Renal cortex interstitium (tissue), 15 donors: ENCODE results near the gene PATL2. TPM values are rescaled to one million over a fixed set of nuclear protein-coding genes. Genes with fewer than 3 reads are reported as not detected.
"Not testable (repeated sequence)": the region's sequence is repeated elsewhere in the genome, so short reads cannot be mapped to it uniquely, and the experiment has no call there.

ENCODE experiments used
- DNase-seq, 11 donors: peaks; one replicate each; pipeline ENCODE4 v3.0.0-alpha.2; 2013; ENCODE audit warnings: low read depth in 9 of 11, low spot score in 4 of 11; ENCODE audit errors: extremely low read depth in 1 of 11
- long read RNA-seq, 16 experiments: transcript quantifications; one replicate each; lab custom pipeline, GENCODE V29; 2026
- polyA plus RNA-seq, 3 donors: library from polyadenylated mRNA; unstranded; fragments of 120-200 nt; gene quantifications; one replicate each; pipeline ENCODE4 v1.2.1, GENCODE V29; 2013; ENCODE audit not compliant: insufficient read length in 3 of 3

Gene PATL2
- 1 to 10 TPM in 1 of 3 donors, under 1 TPM in 2; 0.64 to 2.2 (median 0.65) TPM for polyA plus RNA-seq
- long read RNA-seq, donor 1 = 0 reads
- long read RNA-seq, donor 2, partial matches to known transcripts = 827 of 880 reads
- long read RNA-seq, donor 2, other reads (novel, unspliced or antisense) = 53 of 880 reads
- long read RNA-seq, donor 3 = 0 reads
- long read RNA-seq, donor 4 = 0 reads
- long read RNA-seq, donor 5 = 0 reads
- long read RNA-seq, donor 6 = 0 reads
- long read RNA-seq, donor 7, partial matches to known transcripts = 0 of 2 reads
- long read RNA-seq, donor 7, other reads (novel, unspliced or antisense) = 0 of 2 reads
- long read RNA-seq, donor 8 = 0 reads
- long read RNA-seq, donor 9, partial matches to known transcripts = 22 of 22 reads
- long read RNA-seq, donor 9, other reads (novel, unspliced or antisense) = 0 of 22 reads
- long read RNA-seq, donor 10, partial matches to known transcripts = 0 of 1 reads
- long read RNA-seq, donor 10, other reads (novel, unspliced or antisense) = 0 of 1 reads
- long read RNA-seq, donor 11, partial matches to known transcripts = 771 of 831 reads
- long read RNA-seq, donor 11, other reads (novel, unspliced or antisense) = 60 of 831 reads
- long read RNA-seq, donor 12, partial matches to known transcripts = 291 of 1,074 reads
- long read RNA-seq, donor 12, other reads (novel, unspliced or antisense) = 783 of 1,074 reads
- long read RNA-seq, donor 13 = 0 reads
- long read RNA-seq, donor 14, partial matches to known transcripts = 1,809 of 1,960 reads
- long read RNA-seq, donor 14, other reads (novel, unspliced or antisense) = 151 of 1,960 reads
- long read RNA-seq, donor 15 = 0 reads
- long read RNA-seq, donor 16, partial matches to known transcripts = 2,693 of 2,856 reads
- long read RNA-seq, donor 16, other reads (novel, unspliced or antisense) = 161 of 2,856 reads

DNA sequence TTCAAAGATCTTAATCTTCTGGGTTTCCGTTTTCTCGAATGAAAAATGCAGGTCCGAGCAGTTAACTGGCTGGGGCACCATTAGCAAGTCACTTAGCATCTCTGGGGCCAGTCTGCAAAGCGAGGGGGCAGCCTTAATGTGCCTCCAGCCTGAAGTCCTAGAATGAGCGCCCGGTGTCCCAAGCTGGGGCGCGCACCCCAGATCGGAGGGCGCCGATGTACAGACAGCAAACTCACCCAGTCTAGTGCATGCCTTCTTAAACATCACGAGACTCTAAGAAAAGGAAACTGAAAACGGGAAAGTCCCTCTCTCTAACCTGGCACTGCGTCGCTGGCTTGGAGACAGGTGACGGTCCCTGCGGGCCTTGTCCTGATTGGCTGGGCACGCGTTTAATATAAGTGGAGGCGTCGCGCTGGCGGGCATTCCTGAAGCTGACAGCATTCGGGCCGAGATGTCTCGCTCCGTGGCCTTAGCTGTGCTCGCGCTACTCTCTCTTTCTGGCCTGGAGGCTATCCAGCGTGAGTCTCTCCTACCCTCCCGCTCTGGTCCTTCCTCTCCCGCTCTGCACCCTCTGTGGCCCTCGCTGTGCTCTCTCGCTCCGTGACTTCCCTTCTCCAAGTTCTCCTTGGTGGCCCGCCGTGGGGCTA, at the start of gene PATL2, which contains the start of gene B2M:
Gene PATL2, minus strand, starts transcription at position 228 of the 647 bp plus-strand sequence. CDS start 34,833 bp downstream, outside the sequence.
Gene B2M, plus strand, starts transcription at position 422 of the 647 bp plus-strand sequence. Its CDS starts 30 bp downstream, at position 452.
- peak; percentile 90 to 99 (median 96) for DNase-seq

DNA sequence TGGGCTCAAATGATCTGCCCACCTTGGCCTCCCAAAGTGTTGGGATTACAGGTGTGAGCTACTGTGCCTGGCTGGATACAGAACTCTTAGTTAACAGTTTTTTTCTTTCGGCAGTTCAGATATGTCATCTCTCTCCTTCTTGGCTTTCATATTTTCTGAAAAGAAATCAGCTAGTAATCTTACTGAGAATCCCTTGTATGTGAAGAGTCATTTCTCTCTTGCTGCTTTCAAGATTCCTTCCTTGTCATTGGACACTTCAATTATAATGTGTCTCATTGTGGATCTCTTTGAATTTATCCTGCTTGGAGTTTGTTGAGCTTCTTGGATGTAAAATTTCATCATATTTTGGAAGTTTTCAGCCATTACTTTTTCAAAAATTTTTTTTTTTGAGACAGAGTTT, 42.2 kb upstream of the PATL2 start:
- no peak for DNase-seq

DNA sequence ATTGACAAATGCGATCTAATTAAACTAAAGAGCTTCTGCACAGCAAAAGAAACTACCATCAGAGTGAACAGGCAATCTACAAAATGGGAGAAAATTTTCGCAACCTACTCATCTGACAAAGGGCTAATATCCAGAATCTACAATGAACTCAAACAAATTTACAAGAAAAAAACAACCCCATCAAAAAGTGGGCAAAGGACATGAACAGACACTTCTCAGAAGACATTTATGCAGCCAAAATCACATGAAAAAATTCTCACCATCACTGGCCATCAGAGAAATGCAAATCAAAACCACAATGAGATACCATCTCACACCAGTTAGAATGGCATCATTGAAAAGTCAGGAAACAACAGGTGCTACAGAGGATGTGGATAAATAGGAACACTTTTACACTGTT, 32.3 kb upstream of the PATL2 start:
- not testable (repeated sequence) for DNase-seq

DNA sequence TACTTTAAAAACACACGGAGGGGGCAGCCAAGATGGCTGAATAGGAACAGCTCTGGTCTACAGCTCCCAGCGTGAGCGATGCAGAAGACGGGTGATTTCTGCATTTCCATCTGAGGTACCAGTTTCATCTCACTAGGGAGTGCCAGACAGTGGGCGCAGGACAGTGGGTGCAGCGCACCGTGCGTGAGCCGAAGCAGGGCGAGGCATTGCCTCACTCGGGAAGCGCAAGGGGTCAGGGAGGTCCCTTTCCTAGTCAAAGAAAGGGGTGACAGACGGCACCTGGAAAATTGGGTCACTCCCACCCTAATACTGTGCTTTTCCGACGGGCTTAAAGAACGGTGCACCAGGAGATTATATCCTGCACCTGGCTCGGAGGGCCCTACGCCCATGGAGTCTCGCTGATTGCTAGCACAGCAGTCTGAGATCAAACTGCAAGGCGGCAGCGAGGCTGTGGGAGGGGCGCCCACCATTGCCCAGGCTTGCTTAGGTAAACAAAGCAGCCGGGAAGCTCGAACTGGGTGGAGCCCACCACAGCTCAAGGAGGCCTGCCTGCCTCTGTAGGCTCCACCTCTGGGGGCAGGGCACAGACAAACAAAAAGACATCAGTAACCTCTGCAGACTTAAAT, 28.2 kb upstream of the PATL2 start:
- DNase-seq = not testable (repeated sequence)

DNA sequence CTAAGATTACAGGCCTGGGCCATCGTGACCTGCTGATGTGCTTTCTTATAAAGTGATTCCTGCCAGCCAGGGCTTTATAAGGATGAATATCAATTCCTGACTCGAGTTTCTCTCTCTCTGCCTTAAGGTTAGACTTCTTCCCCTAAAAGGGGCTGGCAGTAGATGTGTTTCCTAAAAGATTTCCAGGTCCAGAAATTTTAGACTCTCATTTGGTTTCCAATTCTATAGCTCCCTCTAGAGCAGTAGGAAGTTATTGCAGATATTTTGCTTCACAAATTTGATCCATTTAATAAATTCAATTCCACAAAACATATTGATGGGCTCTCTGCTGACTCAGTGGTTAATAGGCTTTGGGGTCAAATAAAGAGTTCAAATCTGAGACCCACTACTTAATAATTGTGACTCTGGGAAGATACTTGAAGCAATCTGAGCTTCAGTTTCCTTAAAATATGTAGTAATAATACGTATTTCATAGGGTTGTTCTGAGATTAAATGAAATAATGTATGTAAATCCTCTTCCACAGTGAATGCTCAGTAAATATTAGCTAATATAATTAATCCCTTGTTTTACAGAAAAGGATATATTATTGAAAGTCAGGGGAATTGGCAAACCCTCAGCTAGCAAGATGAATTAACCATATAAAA, 27.3 kb upstream of the PATL2 start:
- peak in 4 of 11 donors; percentile 18 to 48 (median 31) for DNase-seq

DNA sequence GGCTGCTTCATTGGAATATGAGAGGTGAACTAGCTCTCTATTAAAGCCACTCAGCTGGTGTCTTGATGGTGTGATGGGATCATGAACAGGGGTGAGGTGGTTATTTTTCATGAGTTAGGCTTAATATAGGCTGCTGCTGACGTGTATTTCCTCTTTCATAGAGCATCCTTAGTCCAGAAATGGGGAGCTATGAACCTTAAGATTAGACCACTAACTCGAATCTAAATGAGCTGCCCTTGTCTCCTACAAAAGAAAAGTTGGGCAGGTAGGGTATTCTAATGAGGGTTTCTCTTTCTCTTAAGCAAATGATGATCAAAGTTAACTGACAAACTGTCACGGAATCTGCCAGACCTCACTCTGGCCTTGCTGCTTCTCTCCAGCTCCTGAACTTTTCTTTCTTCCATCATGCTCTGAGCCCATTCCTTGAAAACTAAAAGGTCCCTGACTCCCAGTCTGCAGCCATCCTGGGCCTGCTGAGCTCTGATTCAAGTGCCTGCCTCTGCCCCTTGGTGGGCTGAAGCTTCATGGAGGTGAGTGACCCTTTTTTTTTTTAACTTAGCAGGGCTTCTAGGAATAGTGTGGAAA, 25.1 kb upstream of the PATL2 start, which contains the start of gene TRIM69:
Gene TRIM69, plus strand, starts transcription at position 348 of the 585 bp plus-strand sequence. Its CDS starts 177 bp downstream, at position 525.
- DNase-seq = no peak

DNA sequence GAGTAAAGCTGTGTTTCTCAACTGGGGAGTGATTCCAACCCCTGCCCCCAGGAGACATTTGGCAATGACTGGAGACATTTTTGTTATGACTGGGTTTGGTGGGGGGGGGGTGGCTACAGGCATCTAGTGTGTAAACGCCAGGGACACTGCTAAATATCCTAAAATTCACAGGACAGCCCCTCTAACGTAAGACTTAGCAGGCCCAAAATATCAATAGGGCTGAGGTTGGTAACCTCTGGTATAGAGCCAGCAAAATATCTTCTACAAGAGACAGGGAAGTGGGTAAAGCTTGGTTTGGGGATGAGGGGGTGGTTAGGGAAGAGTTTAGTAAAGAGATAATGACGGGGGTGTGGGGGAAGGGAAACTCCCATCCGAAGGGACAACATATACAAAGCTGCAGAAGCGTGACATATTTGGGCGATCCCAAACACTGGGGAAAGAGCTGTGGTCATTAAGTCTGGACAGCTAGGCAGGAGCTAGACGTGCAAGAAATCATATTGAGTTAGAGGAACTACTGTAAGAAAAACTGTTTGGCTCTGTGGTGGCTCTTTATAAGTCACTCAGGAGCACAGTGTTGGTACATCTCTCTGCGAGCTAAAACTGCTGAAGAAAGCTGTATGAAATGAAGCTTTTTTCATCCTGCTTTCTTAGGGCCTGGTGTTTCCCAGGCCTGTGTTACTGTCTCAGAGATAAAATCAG, 24.5 kb upstream of the PATL2 start:
- DNase-seq = no peak

DNA sequence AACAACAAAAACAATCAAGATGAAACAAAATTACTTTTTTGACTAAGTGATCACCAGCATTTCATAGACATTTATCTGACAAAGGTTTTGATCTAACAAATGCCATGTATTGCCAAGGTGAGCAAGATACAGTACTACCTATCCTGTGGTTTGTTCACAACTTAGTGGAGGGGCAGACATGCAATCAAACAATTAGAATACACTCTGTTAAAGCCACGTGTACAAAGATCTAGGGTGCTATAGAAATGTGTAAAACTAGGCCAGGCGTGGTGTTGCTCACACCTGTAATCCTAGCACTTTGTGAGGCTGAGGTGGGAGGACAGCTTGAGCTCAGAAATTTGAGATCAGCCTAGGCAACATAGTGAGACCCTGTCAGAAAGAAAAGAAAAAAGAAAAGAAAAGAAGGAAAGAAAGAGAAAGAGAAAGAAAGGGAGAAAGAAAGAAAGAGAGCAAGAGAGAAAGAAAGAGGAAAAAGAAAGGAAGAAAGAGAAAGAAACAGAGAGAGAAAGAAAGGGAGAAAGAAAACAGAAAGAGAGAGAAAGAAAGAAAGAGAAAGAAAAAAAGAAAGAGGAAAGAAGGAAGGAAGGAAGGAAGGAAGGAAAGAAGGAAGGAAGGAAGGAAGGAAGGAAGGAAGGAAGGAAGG, 23.8 kb upstream of the PATL2 start:
- DNase-seq = no peak

DNA sequence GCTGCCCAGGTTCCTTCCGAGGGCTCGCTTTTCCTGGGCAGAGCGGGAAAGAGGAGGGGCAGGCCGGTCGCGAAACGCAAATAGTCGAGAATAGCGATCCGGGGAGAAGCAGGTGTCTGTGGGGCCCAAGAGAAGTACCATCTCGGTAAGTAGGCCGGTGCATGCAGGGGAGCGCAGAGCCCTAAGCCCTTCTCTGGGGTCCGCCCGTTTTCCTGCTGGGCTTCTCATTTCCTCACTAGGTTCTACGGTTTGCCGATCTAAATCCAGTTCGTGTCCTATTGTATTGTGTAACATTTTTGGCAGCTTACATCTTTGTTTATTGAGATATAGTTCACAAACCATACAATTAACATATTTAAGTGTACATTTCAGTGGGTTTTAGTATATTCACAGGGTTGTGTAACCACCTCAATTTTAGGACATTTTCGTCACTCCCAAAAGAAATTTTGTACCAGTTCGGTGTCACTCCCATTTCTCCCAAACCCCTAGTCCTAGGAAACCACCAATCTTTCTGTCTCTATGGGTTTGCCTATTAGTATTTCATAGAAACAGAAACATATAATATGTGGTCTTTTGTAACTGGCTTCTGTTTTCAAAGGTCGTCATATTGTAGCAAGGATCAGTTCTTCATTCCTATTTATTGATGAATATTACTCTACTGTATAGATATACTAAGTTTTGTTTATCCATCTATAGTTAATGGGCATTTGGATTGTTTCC, 18.4 kb upstream of the PATL2 start:
- DNase-seq = no peak

DNA sequence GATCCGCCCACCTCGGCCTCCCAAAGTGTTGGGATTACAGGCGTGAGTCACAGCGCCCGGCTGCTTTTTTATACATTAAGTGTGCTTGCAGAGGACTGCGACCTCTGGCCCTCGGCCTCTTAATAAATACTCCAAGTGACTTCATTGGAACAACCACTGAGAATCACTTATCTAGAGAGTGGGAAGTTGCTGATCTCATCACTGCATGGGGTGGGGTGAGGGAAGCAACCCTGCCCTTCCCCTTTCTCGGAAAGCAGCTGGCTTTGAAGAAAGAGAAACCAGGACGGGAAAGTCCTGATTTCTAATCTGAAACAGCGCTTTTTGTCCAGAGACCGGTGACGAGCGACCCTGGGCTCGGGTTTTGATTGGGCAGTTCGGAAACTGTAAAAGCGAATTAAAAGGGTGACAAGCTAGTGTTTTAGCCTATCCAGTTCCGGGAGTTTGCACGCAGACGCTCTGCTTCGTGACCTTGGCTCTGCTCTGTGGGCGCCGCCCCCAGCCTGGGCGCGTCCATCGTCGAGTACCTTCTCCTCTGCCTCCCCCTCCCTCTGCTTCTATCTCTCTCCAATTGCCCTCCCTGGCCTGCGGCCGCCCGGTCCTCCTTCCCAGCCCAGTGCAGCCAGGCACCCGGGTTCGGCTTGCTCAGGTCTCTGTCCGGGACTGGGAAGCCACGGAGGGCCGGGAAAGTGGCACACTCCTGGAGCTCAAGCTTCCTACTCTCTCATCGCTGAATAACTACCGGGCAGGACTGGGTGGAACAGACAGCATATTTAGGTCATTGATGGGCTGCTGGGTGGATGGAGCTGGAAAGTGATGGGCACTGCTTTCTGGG, 17.7 kb upstream of the PATL2 start:
- DNase-seq = peak; percentile 89 to 98 (median 95)

DNA sequence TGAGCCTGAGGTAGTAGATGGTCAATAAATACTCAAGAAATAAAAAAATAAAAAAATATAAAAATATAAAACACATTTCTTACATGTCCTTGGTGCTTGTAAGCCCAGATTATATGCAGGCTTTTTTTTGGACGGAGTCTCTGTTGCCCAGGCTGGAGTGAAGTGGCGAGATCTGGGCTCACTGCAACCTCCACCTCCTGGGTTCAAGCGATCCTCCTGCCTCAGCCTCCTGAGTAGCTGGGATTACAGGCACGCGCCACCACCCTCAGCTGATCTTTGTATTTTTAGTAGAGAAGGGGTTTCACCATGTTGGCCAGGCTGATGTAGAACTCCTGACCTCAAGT, 17.1 kb upstream of the PATL2 start:
- DNase-seq = not testable (repeated sequence)

DNA sequence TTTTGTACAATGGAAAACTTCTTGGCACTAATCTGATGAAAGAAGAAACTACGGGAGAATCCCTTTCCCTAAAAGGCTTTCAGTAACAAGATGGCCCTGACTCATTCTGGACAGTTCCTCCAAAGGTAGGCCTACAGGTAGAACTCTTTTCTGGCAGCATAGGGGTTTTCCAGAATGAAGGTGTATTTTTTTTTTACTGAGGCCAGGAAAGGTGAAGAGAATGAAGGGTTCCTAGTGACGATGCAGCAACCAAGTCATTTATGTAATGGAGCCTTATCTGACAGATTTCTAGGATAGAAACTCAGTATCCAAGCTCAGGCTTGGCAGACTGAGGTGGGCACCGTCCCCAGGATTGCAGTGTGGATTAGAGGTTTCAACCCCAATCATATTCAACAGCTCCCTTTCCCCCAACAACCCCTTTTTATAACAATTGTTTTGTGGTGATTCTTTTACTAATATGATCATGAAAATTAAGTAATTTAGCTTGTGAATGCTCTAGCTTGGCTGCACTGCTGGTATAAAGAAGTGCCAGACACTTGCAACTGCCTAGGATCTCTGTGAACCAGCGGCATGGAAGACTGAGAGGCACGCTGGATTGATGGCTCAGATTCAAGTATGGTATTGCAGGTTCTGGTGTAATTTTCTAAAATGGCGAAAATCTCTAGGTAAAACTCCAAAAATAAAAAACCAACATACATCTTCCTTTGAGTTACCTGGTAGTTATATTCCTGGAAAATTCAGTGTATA, 16.5 kb upstream of the PATL2 start:
- DNase-seq = no peak

DNA sequence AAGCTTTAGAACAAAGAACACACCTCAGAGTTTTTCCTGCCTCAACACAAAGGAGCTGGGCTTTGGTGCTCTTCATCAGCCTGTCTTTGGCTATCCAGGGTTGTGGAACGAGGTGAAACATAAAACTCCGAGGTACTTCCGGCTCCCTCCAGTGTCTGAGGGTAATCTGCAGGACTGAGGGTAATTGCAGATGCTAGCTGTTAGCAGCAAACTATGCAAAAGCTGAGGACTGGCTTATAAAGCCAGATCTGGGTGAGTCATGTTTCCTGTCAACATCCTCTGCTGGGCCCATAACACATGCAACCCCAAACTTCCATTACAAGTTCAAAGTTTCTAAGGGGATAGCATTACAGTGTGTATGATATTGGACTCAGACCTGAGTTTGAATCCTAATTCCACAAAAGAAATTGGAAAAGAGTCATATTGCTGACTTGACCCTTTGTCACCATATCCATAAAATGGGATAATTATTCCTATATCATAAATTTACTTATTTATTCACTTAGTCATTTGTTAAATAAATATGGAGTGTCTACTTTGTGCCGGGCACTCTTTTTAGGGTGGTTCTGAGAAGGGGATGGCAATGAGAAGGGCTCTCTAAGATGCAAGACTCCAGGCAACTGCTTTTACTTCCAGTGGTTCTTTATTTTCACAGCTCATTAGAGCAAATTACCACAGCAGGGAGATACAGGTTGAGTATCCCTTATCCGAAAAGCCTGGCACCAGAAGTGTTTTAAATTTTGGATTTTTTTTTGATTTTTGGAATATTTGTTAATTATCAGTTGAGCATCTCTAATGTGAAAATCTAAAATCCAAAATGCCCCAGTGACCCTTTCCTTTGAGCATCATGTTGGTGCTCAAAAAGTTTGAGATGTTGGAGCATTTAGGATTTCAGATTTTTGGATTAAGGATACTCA, 15.7 kb upstream of the PATL2 start:
- no peak for DNase-seq

DNA sequence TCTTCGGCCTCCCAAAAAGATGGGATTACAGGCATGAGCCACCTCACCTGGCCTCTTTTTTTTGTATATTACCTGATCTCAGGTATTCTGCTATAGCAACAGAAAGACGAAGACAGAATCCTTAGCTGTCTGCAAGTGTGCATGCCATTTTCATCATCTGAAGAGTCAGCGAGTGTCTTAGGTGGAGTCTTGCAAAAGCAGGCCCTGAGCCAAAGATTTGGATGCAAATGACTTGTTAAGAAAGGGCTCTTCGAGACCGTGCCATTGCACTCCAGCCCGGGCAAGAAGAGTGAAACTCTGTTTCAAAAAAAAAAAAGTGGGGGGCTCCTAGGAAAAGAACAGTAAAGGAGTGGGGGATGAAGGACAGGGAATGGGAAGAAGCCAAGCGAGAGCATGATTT, 15.0 kb upstream of the PATL2 start:
- no peak for DNase-seq
